Measurements from ENCODE around the gene DYRK1B. TPM values are rescaled to one million over a fixed set of nuclear protein-coding genes. Genes with fewer than 3 reads are reported as not detected.

The DYRK1B gene
- total and polyA plus RNA-seq, 12 donors = 7.8 to 66.6 (median 25.5) TPM

GRCh38 chr19:39780894-39781293 is 53.1 kb downstream of the DYRK1B start:
- TF ChIP-seq POLR2A (IDR thresholded peaks at IDR 0.05) = no peak
- TF ChIP-seq CTCF (IDR thresholded peaks at IDR 0.05) = no peak
- H3K4me1 ChIP-seq (replicated peaks in 1 of 2) = no peaks in the 10 kb centered on the region
- intact Hi-C loops (cut with DNase I) = no loop called here
- no peak overlapping the region for H3K27ac ChIP-seq
- no peak for DNase-seq
- H3K27me3 ChIP-seq = no peaks in the 10 kb centered on the region
- no peaks in the 10 kb centered on the region for H3K36me3 ChIP-seq (replicated peaks in 1 of 2)
- no peak overlapping the region for H3K4me3 ChIP-seq
- 82 to 88% (median 83%) methylated on average over 3 of the region's 3 CpGs for WGBS, 4 donors
- no peaks in the 10 kb centered on the region for H3K9me3 ChIP-seq (replicated peaks in 1 of 3)

- Histone ChIP-seq H3K27me3 (no peaks in the 10 kb centered on the region), H3K27ac (no peak within 1 kb of the TSS), H3K36me3 (replicated peaks in 1 of 2) (no peaks in the 10 kb centered on the region), H3K4me3 (no peak within 1 kb of the TSS), H3K9me3 (replicated peaks in 1 of 3) (no peaks in the 10 kb centered on the region), H3K4me1 (replicated peaks in 1 of 2) (no peaks in the 10 kb centered on the region)
- WGBS, 4 donors = 58 to 83% (median 67%) methylated on average over 4 of the region's 4 CpGs
- TF ChIP-seq POLR2A (IDR thresholded peaks at IDR 0.05) (no peak), CTCF (IDR thresholded peaks at IDR 0.05) (no peak)
- DNase-seq = no peak
- intact Hi-C loops (cut with DNase I) = no loop called here
Measured at GRCh38 chr19:39778763-39779162, 55.2 kb downstream of the DYRK1B start, which contains the start of gene LEUTX. TSS of gene LEUTX (plus strand) at chr19:39778854. CDS start at chr19:39778921, 67 bp downstream.

Small RNA genes lying within 50 kb of the gene (microRNA-seq; reads per million reads assigned to microRNA genes)
- gene MIR6719 = 0 to 0.45 (median 0) reads per million in 3 donors

Small RNA genes lying within 50 kb of the gene (small RNA-seq; reads per million reads assigned to genes)
- gene MIR6719 = 0 reads per million in 2 donors

Other genes with a start within 250 kb of the DYRK1B start
- not detected for gene LGALS13, start 231.6 kb downstream of the DYRK1B start, total RNA-seq
- gene LGALS13, start 231.6 kb downstream of the DYRK1B start, polyA plus RNA-seq = not detected
- 1 to 10 TPM in 1 of 9 donors, not detected in 8; 1.4 TPM for gene LGALS16, start 178.2 kb downstream of the DYRK1B start, total RNA-seq
- not detected for gene LGALS16, start 178.2 kb downstream of the DYRK1B start, polyA plus RNA-seq
- 1 to 10 TPM in 1 of 9 donors, not detected in 8; 2.2 TPM for gene LGALS14, start 129.7 kb downstream of the DYRK1B start, total RNA-seq
- gene LGALS14, start 129.7 kb downstream of the DYRK1B start, polyA plus RNA-seq = not detected
- gene CLC, start 96.1 kb downstream of the DYRK1B start, total RNA-seq = 1 to 10 TPM in 1 of 9 donors, not detected in 8; 3.7 TPM
- gene CLC, start 96.1 kb downstream of the DYRK1B start, polyA plus RNA-seq = under 1 TPM in 1 of 3 donors, not detected in 2; 0.66 TPM
- gene LEUTX, start 55.3 kb downstream of the DYRK1B start, total RNA-seq = not detected
- not detected for gene LEUTX, start 55.3 kb downstream of the DYRK1B start, polyA plus RNA-seq
- 100 to 1,000 TPM in 5 of 9 donors, 10 to 100 TPM in 4; 52.4 to 196 (median 101) TPM for gene FBL, start 12.2 kb upstream of the DYRK1B start, total RNA-seq
- gene FBL, start 12.2 kb upstream of the DYRK1B start, polyA plus RNA-seq = 100 to 1,000 TPM; 101 to 228 (median 214) TPM
- 100 to 1,000 TPM in 5 of 9 donors, 10 to 100 TPM in 3, 1 to 10 TPM in 1; 1.6 to 785 (median 156) TPM for gene FCGBP, start 100.5 kb upstream of the DYRK1B start, total RNA-seq
- gene FCGBP, start 100.5 kb upstream of the DYRK1B start, polyA plus RNA-seq = 1 to 10 TPM; 3.8 to 7.2 (median 4.4) TPM
- 100 to 1,000 TPM in 6 of 9 donors, 10 to 100 TPM in 3; 56.3 to 191 (median 107) TPM for gene PSMC4, start 137.0 kb upstream of the DYRK1B start, total RNA-seq
- 100 to 1,000 TPM in 2 of 3 donors, 10 to 100 TPM in 1; 94.7 to 178 (median 119) TPM for gene PSMC4, start 137.0 kb upstream of the DYRK1B start, polyA plus RNA-seq
- gene ZNF546, start 162.9 kb upstream of the DYRK1B start, total RNA-seq = 10 to 100 TPM in 3 of 9 donors, 1 to 10 TPM in 6; 5.3 to 15.0 (median 9.0) TPM
- 1 to 10 TPM; 4.0 to 5.1 (median 4.4) TPM for gene ZNF546, start 162.9 kb upstream of the DYRK1B start, polyA plus RNA-seq
- gene ZNF780B, start 222.1 kb upstream of the DYRK1B start, total RNA-seq = 10 to 100 TPM in 7 of 9 donors, 1 to 10 TPM in 2; 7.9 to 31.4 (median 19.0) TPM
- gene ZNF780B, start 222.1 kb upstream of the DYRK1B start, polyA plus RNA-seq = 10 to 100 TPM in 2 of 3 donors, 1 to 10 TPM in 1; 8.5 to 17.8 (median 13.8) TPM

Measured in adrenal gland (tissue), 12 donors.